HG03135 (cell line): ENCODE results near the gene SUCLA2.

Experiments
- ATAC-seq: cut with Tn5 transposase; IDR thresholded peaks from one replicate; pipeline ENCODE4 v1.9.1; 2021; ENCODE audit warnings: mild to moderate bottlenecking, moderate library complexity; ENCODE audit not compliant: unreplicated experiment

The SUCLA2 gene

GRCh38 chr13:47904891-47905290, 96.2 kb downstream of the SUCLA2 start:
- ATAC-seq = no peak

DNA sequence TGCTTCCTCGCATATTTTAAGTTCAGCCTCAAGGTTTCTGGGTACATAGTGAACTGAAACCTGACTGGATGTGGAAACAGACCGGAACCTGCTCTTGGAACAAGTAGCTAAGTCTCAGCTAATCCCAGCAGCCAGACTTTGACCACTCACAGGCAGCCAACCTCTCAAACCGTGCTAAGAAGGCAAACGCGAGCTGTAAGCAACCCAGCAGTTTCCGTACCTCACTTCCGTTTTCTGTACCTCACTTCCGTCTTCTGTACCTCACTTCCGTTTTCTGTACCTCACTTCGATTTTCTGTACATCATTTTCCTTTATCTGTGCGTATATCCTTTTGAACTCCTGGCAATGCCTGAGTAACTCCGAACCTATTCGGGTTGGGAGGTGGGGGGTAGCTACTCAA, 96.8 kb downstream of the SUCLA2 start:
- ATAC-seq = no peak

GRCh38 chr13:47903836-47904235, 97.2 kb downstream of the SUCLA2 start:
- ATAC-seq = no peak

DNA sequence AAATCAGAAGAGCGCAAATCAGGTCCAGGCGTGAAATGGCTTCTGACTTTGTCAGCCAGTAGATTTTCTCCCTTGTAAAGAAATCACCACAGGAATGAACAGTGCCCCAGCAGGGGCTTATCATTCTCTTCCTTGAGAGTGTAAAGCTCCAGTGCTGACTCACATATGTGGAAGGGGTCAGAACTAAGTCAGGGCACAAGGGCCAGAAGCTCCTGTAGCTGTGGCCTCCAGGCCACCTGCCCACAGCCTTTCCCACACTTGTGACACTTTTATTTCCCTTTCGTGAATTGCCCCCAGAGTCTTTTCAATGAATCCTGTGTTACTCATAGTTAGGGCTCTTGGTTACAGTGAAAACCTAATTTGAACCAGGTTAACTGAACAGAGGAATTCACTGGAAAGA, 99.6 kb downstream of the SUCLA2 start:
- ATAC-seq = no peak

DNA sequence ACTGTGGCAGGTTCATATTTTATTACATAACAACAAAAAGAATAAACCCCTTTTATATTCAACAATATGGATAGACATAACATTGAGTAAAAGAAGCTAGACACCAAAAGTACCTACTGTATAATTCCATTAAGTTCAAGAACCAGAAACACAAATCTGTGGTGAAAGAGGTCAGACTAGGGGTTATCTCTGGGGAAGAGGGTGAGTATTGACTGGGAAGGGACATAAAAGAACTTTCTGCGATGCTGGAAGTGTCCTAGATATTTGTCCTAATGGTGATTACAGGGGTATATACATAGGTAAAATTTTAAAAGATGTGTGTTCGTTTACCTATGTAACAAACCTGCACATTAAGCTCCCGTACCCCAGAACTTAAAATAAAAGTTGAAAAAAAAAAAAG, 103.0 kb downstream of the SUCLA2 start:
- no peak for ATAC-seq

- ATAC-seq = no peak
Measured at GRCh38 chr13:47897411-47898050, 103.5 kb downstream of the SUCLA2 start.

DNA sequence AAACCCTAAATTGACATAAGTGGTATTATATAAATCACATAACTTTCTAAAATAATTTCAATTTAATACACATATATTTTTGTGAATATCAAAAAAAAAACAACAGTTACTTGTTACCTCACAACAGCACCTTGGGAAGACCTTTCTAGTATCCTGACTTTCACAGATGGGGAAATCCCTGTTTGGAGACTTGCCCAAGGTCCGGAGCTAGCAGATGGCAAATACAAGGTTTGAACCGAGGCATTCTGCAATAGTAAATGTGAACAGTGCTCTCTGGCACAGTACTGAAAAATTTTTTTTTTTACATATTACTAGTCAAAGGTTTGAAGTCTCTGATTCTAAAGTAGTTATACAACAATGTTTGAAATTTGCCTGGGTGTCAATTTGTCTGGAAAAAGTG, 104.5 kb downstream of the SUCLA2 start:
- no peak for ATAC-seq

DNA sequence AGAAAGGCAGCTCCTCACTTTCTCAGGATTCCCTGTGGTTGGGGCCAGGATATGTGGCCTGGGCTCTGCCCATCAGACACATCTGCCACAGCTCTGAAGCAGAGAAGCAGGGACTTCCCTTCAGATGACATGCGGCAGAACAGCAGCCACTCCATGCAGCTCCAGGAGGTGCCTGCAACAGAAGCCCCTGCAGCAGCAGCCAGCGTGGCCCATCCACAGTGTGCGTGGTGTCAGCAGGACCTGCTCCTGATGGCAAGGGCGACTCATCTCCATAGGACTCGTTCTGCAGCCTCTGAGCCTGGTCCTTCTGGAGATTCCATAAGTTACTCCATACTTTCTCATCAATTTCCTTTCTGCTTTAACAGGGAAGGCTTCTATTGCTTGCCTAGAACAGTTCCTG, 105.0 kb downstream of the SUCLA2 start:
- ATAC-seq = no peak

DNA sequence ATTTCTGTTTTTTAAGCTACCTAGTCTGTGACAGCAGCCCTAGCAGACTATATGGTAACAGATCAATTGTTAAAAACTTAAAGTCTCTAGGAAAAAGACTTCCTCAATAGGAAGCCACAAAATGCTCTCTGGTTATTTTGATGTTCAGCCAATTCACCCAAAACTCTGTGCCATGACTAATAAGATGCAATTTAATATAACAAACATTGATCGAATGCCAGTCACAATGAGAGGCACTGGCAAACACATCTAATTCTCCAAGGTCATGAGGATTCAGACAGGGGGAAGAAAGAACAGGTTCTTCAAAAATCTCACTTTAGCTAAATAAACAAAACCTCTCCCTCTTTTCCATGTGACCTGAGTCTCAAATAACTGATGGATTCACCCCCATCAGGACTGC, 107.5 kb downstream of the SUCLA2 start:
- ATAC-seq = no peak
